Glomerular visceral epithelial cell (primary cell): Measurements from ENCODE around the gene ADAM15.

Experiments used
- DNase-seq: peaks from one replicate; pipeline ENCODE4 v3.0.0-alpha.2; 2016; ENCODE audit errors: extremely low spot score

The ADAM15 gene

DNA sequence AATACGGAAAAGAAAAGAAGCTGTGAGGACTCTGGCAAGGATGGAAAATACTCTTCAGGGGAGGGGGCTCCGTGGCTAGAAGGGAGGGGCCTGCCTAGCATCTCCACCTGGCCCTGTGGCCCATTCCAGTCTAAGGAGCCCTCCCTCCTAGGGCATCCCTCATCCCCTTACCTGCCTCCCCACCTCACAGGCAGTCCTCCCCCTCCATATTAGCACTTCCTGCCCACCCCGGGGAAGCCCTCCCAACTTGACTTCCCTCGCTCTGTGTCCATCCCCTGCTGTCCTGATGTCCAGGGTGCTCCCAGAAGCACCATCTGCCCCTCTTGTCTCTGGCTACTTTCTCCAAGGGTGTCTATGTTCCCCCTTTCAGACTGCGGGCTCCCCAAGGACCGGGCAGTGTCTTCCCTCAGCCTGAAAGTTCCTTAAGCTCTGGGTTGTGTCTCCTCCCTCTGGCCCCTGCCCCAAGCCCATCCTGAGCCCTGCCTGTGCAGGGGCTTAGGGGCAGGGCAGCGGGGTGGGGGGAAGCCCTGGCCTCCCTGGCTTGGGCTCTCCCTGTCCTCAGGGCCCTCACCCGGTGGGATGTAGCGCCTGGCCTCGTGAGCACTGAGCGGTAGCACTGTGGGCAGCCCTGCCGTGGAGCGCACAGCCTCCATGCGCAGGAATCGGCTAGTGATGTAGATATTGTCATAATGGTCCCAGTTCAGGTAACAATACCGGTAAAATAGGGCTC lies 21.4 kb upstream of the ADAM15 start:
- DNase-seq, result no peak

DNA sequence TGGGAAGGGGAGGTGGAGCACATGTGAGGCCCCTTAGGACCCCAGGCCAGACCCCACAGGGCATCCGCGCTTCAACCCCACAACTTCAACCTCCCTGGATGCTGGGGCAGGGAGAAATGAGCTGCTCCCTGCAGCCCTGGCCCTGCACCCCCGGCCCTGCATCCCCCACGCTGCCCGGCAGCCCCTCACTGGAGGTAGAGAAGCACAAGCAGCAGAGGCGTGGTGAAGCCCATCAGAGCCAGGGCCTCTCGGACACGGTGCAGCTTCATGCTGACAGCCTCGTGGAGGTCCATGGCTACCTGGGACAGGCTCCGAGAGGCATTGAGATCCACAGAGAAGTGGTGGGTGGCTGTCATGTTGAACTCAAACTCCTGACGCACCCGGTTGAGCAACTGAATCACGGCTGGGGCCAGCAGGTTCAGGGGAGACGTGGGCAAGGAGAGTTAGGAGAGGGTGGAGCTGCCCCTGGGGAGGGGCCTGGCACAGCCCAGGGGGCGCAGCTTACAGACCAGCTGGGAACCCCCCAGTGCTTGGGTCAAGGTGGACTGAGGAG lies 20.8 kb upstream of the ADAM15 start:
- DNase-seq, result no peak

DNA sequence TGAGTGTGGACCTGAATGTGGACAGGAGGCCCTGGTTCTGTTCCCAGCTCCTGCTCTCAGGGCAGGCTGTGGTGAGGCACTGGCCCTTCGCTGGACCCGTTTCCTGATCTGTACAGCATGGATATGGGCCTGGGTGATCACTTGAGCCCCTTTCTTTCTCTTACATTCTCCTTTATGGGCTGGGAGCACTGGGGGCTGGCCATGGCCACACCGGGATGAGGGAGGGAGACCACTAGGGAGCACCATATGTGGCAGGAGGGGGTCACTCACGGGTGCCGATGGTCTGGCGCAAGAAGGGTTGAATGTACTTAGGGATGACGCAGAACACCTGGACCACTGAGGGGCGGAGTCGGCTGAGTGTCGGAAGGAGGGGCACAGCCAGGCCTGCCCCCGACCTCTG lies 20.2 kb upstream of the ADAM15 start:
- DNase-seq, result no peak

DNA sequence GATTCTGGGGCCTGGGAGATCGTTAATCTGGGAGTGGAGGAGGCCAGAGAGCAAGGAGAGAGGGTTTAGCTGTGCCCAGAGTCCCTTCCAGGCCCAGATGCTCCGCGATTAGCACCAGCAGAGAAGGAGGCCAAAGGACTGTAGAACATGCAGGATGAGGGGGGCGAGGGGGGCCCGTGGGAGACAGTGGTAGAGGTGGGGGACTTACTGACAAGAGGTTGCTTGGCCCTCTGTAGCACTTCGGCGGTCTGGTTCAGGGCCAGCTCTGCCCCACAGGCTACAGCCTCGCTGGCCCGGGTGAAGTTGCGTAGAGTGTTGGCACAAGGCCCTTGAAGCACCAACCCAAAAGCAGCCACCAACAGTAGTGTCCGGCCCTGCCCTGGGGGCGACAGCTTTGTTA lies 18.2 kb upstream of the ADAM15 start:
- DNase-seq, result no peak

DNA sequence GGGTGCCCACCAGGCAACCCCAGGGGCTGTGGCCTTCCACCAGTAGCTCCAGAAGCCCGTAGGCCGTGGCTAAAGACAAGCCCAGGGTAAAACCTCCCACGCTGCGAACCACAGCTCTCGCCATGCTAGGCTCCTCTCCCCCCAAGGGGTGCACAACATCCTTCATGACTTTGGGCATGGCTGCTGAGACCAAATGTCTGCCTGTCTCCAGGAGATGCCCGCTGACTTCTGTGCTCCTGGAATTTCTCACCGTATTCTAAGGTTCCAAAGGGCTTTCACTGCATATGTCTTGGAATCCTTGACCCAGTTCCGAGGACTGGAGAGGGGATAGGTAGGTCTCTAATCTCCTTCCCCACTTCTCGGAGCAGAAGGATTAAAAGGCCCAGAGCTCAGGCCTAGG lies 17.6 kb upstream of the ADAM15 start, which contains the start of the genes DCST1 and DCST2:
TSS of gene DCST1 (plus strand) at position 301 of the 400 bp plus-strand sequence. CDS start 213 bp downstream, outside the sequence.
TSS of gene DCST2 (minus strand) at position 258 of the 400 bp plus-strand sequence. CDS start at position 178, 80 bp downstream.
- DNase-seq, result no peak

DNA sequence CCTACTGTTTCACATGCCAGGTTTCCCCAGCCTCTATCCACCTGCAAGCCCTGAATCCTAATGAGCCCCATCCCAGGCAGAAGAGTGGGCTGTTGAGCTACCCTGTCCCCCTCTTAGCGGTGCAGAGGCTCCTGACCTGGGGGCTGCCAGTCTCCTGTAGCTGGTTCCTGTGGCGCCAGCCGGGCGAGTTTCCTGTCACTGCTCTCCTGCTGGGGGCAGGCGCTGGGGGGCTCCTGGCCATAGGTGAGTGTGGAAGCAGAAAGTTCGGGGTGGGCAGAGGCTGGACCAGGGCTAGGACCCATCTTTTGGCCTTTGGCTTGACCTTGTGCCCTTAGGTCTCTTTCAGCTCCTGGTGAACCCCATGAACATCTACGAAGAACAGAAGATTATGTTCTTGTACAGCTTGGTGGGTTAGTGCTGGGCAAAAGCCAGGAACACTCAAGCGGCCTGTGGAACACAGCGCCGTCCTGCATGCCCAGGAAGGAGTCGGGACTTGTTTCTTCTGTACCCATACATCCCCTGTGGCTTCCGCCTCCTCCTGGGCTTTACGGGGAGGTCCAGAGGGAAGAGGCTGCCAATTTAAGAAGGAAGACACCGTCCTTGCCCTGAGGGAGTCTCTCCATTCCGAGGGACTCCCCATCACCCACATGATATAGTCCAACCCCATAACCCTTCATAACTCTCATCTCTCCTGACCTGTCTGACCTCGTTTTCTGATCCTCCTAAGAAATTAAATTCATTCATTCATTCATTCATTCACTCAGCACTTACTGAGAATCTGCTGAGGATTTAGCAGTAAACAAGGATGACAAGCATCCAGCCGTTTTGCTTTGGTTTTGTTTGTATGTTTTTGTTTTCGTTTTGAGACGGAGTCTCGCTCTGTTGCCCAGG lies 16.6 kb upstream of the ADAM15 start:
- DNase-seq, result no peak

DNA sequence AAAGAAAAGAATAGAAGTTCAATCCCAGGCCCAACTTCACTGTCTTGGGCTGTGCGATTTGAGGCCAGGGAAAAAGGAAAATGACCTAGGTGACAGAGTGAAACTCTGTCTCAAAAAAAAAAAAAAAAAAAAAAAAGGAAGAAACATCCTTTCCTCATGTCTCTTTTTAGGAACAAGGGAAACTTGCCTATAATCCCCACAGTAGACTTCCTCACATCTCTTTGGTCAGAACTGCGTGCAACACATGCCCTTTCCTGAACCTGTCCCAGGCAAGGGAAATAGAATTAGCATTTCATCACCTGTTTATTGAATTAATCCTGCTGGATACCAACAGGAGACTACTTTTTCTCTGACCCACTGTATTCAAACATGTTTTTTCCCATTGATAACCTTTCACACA lies 15.2 kb upstream of the ADAM15 start:
- no peak for DNase-seq

DNA sequence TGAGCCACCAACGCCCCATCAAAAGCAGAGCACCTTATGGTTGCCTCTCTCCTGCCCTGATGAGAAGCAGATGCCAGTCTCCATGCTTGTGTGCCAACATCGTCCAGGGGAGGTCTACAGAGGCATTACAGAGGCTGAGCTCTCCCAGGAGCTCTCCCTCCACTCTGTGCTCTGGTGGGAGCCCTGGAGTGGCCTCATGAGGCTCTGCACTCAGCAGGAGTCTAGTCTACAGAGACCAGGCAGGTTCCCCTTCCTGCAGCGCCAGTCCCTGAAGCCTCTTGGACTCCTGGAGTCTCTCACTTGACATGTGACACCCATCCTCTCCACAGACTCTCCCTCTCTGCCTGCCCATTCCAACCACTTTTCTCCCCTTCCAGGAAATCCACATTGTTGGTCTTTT lies 14.1 kb upstream of the ADAM15 start:
- no peak for DNase-seq

DNA sequence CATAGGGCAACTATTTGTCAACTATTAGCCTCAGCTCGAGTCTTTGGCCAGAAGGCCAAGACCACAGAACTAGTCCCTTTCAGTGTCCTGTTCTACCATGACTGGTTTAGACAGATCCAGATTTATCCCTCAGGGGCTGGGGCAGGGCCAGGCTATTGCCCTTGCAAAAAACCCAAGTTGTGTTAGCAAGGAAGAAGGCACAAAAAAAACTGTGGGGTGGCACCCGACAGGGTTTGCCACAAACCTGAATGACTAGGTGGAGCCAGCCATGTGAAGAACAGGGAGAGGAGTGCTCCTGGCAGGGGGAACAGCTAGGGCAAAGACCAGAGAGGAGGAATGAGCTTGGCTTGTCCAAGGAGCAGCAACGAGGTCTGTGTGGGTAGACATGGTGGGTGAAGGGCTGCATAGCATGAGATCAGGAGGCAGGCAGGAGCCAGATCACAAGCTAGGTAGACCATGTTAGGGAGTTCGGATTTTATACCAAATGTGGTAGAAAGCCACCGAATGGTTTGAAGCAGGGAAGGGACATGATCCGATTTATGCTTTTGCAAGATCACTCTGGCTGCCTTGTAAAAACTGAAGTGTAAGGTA lies 13.2 kb upstream of the ADAM15 start:
- no peak for DNase-seq

DNA sequence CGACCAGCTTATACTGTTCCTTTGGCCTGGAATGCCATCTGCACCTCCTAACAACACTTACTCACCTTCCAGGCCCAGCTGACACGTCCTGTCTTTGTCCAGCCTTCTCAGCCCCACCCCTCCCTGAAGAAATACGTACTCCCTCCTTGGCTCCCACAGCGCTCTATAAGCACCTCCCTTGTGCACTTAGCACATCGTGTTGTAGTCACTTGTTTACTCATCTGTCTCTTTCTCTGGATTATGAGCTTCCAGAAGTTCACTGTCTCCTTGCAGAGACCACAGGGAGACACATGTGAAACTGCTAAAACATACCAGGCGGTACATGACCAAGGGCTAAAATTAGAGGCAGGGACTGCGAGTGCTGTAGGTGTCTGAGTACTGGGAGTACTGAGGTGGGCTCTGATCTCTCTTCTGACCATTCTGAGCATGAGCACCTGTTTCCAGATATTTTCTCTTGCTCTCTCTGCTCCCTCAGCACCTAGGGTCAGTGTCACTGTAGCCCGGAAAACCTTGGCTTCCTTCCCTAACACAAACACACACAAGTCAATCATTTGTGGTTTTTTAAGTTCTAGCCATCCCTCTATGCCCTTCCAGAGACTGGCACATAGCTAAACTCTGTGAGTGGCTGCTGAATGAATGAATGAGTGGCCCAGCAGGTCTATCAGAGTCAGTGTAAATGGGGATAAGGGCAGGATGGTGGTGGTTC lies 12.4 kb upstream of the ADAM15 start:
- peak; percentile 57 for DNase-seq

DNA sequence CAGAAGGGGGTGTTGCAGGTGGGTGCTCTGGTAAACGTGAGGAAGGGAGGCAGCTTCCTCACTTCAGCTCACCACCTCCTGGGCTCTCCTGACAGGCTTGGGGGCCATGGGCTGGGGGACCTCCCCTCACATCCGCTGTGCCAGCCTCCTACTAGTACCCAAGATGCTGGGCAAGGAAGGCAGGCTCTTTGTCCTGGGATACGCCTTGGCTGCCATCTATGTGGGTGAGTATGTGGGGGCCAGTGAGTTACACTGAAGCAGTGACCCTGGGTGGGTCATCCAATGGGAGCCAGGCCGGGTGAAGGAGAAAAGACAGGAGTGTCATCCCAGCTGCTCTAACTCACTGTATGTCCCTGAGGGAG lies 11.8 kb upstream of the ADAM15 start:
- no peak for DNase-seq

DNA sequence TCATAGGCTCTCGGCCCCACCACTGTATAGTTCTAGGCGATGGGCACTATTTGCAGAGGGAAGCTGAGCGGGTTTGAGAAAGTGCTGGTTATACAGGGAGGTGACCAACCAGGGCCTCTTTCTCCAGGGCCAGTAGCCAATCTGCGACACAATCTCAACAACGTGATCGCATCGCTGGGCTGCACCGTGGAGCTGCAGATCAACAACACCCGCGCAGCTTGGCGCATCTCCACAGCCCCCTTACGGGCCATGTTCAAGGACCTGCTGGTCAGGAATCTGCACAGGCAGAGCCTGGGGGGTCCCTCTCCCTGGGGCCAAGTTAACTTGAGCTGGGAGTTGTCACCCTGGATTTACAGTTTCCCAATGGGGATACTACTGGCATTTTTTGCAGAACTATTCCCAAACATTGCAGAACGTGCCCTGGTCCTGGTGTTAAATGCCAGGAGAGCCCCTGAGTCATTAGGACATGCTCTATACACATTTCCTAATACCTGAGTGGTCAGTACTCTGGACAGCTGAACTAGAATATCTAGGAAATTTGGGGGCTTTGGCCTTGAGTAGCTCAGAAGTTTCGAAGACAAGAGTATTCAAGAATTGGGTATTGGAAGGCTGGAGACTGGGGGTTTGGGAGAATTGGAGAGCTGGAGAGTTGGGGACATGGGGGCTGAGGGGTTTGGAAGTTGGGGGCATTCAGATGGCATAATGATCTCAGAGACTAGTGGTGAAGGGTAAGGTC lies 10.6 kb upstream of the ADAM15 start:
- DNase-seq, result no peak

DNA sequence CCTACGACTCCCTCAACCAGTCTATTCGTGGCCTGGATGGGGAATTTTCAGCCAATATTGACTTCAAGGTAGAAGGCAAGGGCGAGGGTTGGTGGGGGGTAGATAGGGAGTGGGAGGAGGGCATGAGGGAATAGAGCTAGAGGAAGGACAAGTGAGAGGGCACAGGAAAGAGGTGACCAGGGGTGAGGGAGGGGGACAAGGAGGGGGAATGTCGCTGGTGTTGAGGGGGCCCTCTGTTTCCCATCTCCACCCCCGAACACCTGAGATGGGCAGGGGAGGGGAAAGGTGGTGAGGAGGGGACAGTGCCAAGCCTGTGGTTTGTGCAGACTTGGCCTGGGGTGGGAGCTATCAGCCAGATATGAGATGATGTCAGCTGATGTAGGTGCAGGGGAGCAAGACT lies 8.3 kb upstream of the ADAM15 start:
- DNase-seq, result no peak

DNA sequence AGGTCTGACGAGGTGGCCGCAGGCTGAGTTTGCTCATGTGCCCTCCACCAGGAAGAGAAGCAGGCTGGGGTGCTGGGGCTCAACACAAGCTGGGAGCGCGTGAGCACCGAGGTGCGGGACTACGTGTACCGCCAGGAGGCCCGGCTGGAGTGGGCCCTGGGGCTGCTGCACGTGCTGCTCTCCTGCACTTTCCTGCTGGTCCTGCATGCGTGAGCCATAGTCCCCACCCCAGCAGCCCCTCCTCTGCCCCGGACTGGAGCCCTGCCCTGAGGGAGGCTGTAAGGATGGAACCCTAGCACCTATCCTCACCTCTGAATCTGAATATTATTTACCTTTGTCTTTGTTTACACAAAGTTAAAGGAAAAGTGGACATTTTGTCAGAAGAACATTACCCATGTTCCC lies 7.8 kb upstream of the ADAM15 start:
- no peak for DNase-seq

DNA sequence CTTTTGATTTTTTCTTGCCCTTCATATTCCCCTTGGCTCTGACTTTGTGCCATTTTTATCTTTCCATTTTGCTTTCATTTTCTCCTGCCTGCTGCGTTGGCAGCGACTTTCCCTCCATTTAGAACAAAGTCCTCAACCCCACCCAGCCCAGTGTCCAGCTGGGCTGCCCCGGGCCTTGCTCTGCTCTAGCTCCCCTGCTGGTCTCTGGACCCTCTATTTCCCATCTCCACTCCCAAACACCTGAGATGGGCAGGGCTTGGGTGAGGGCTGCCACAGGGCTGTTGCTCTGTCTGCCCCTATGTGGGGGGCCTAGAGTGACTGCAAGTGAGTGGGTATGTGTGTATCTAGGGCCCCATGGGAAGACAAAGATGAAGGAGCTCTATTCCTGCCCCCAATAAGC lies 7.3 kb upstream of the ADAM15 start:
- no peak for DNase-seq

DNA sequence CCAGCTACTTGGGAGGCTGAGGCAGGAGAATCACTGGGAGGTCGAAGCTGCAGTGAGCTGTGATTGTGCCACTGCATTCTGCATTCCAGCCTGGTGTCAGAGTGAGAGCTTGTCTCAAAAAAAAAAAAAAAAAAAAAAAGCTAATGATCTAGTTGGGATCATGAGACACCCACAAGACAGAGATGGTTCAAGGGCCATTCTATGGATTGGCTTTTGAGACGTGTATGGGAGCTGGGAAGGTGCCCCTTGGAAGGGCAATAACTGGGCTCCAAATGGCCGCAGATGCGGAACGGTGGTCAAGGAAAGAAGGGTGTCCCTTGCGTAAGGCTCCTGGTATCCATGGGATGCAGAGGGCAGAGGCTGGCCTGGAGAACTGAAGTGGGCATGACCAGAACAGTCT lies 6.8 kb upstream of the ADAM15 start:
- DNase-seq, result no peak

DNA sequence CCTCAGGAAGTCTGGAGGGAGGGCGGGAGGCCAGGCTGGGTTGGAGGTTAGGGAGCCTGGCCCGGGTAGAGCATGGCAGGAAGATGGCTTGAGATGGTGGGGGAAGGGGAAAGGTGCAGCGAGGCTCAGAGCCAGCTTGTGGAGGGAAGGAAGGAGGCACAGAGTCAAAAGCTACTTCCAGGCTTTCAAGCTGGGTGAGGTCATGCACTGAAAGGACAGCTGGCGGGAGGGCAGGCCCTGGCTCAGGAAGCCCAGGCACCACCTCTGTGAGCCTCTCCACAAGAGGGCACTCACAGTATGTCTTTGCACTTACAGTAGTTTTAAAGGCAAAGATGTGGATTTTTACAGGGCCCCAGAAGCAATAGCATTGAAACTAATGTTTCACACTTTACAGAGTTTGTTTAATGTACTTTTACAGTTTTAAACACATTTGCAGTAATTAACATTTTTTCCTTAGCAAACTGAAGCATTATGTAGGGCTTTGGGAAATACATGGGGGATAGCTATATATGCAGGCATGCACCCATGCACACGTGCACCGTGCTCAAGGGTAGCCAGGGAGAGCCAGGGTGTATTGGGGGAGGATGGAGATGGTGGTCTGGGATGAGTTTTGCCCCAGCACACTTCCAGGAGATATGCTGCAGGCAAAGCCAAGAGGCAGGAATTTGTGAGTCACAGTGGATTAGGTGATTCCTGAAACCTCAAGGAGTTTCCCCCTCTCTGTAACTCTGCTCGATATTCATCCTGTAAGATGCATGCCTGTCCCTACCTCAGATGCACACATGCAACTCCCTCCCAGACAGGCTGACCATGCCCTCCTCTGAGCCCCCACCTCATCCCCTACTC lies 6.1 kb upstream of the ADAM15 start:
- peak; percentile 88 for DNase-seq

DNA sequence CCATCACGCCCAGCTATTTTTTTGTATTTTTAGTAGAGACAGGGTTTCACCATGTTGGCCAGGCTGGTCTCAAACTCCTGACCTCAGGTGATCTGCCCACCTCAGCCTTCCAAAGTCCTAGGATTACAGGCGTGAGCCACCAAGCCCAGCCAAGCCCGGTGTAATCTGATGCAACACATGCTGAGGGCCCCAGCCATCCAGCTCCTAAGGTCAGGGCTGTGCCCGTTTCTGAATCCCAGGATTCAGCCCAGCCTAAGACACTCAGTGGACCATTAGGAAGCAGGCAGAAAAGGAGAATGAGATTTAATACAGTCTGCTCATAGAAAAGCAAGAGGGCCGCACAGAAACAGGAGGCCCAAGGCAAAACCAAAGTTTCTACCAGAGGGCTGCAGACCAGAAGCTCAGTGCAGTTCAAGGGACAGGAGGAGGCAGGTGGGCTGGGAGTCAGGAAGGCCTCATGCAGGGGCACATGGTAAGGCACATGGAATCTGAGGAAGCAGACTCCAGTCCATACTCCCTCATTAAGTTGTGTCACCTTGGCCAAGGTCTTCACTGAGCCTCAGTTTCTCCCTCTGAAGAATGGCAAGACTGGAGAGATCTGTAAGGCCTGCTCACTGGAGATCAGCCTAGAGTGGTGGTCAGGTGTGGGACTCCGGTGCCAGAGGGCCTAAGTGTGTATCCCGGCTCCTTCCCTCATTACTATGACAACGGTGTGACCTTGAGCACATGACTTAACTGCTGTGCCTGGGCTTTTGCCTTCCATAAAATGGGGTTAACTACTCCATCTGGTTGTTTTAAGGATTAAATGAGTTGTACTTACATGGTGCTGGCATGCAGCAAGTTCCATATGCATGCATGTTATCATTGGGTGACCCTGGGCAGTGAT lies 2.4 kb upstream of the ADAM15 start:
- DNase-seq, result no peak
